Astrocyte (in vitro differentiated cells and primary cell): ENCODE results near the gene VWA5B1. TPM values are rescaled to one million over a fixed set of nuclear protein-coding genes. Genes with fewer than 3 reads are reported as not detected.

Source experiments
- DNase-seq: peaks from one replicate; pipeline ENCODE4 v3.0.0-alpha.2; 2010; ENCODE audit warnings: low read depth
- FAIRE-seq: peaks from 2 replicates; lab custom pipeline; 2011; peaks lifted over from hg19 to GRCh38; lab: Jason Lieb, UNC
- H2AFZ ChIP-seq: 2 replicates; pipeline ENCODE4 v1.6.0; 2012; ENCODE audit warnings: low read depth, low read length, inconsistent platforms
- H3K27ac ChIP-seq: 2 replicates; pipeline ENCODE4 v1.5.1; 2011; ENCODE audit warnings: low read depth, low read length, inconsistent platforms
- H3K27me3 ChIP-seq: 2 replicates; pipeline ENCODE4 v1.6.0; 2011; ENCODE audit warnings: low read length, inconsistent platforms; ENCODE audit not compliant: insufficient read depth
- H3K36me3 ChIP-seq: 2 replicates; pipeline ENCODE4 v1.5.1; 2011; ENCODE audit warnings: low read length, inconsistent platforms; ENCODE audit not compliant: insufficient read depth
- H3K4me1 ChIP-seq: 2 replicates; pipeline ENCODE4 v1.5.1; 2011; ENCODE audit warnings: low read length, inconsistent platforms; ENCODE audit not compliant: insufficient read depth
- H3K4me2 ChIP-seq: 2 replicates; pipeline ENCODE4 v1.6.0; 2012; ENCODE audit warnings: low read length, inconsistent platforms
- H3K4me3 ChIP-seq: 2 replicates; pipeline ENCODE4 v1.5.1; 2011; ENCODE audit warnings: low read depth, mild to moderate bottlenecking, low read length, inconsistent platforms; ENCODE audit not compliant: insufficient read depth
- H3K79me2 ChIP-seq: 2 replicates; pipeline ENCODE4 v1.6.0; 2012; ENCODE audit warnings: mild to moderate bottlenecking, low read length, inconsistent platforms; ENCODE audit not compliant: insufficient read depth
- H3K9ac ChIP-seq: 2 replicates; pipeline ENCODE4 v1.6.0; 2012; ENCODE audit warnings: mild to moderate bottlenecking, low read length, inconsistent platforms
- H3K9me3 ChIP-seq: 2 replicates; pipeline ENCODE4 v1.5.1; 2012; ENCODE audit warnings: low read depth, mild to moderate bottlenecking, low read length, inconsistent platforms; ENCODE audit not compliant: insufficient read depth
- H4K20me1 ChIP-seq: 2 replicates; pipeline ENCODE4 v1.6.0; 2012; ENCODE audit warnings: low read length, inconsistent platforms; ENCODE audit not compliant: insufficient read depth
- H3K27ac Mint-ChIP-seq: one replicate; pipeline ENCODE4 v1.8.0; 2021; ENCODE audit warnings: mild to moderate bottlenecking, mixed read lengths; ENCODE audit not compliant: unreplicated experiment
- H3K27me3 Mint-ChIP-seq: one replicate; pipeline ENCODE4 v1.8.0; 2021; ENCODE audit warnings: low read depth, mixed read lengths; ENCODE audit not compliant: unreplicated experiment
- H3K36me3 Mint-ChIP-seq: one replicate; pipeline ENCODE4 v1.8.0; 2021; ENCODE audit warnings: low read depth, mixed read lengths; ENCODE audit not compliant: unreplicated experiment
- H3K4me1 Mint-ChIP-seq: one replicate; pipeline ENCODE4 v1.8.0; 2021; ENCODE audit warnings: low read depth, mixed read lengths; ENCODE audit not compliant: unreplicated experiment
- H3K4me3 Mint-ChIP-seq: one replicate; pipeline ENCODE4 v1.8.0; 2021; ENCODE audit warnings: mild to moderate bottlenecking, moderate library complexity, mixed read lengths; ENCODE audit not compliant: unreplicated experiment
- H3K9me3 Mint-ChIP-seq: one replicate; pipeline ENCODE4 v1.8.0; 2021; ENCODE audit warnings: mild to moderate bottlenecking, mixed read lengths; ENCODE audit not compliant: unreplicated experiment
- EZH2 ChIP-seq: IDR thresholded peaks from 2 replicates; pipeline ENCODE4 v1.6.1; 2012; ENCODE audit warnings: mild to moderate bottlenecking, low read length, inconsistent platforms; ENCODE audit not compliant: insufficient read depth
- total RNA-seq: library from RNA; stranded (reverse); gene quantifications from 2 replicates; pipeline ENCODE4 v1.2.1, GENCODE V29; 2021
- TF ChIP-seq, protein P1 (sequence below): IDR thresholded peaks from 2 replicates; pipeline ENCODE4 v1.5.1; 2011; ENCODE audit warnings: low read depth, mild to moderate bottlenecking, inconsistent platforms, low read length, moderate library complexity; ENCODE audit not compliant: insufficient read depth

The VWA5B1 gene
- total RNA-seq, 1 donor from 2014 or later = not detected

DNA sequence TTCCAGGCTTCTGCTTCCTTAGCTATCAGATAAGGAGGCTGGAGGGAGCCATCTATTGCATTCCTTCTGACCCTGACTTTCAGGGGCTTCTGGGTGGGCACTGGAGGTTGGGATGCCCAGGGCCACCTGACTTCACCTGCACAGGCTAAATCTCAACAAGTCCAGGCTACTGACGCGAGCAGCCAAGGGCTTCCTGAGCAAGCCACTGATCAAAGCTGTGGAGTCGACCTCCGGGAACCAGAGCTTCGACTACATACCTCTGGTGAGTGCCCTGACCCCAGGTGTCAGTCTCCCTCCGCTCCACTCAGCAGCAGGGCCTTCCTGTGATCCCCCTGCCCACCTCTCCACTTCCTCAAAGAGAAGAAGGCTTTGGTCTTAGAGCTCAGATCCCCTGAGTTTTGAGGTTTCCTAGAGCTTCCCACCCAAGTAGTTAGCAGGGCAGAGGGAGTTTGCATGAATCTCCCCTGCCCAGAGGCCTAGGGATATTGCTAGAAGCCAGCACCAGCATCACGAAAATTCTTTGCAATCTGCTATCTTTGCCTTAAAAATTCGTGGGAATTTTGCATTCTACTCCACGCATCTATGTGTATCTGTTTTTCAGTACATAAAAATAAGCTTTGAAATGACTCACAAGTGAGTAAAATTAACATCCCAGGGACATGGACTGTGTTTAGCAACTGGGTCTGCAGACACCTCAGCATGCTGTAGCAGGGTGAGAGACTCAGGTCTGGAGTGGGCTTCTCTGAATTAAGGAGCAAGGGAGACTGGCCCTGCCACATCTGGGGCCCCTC lies 61.4 kb downstream of the VWA5B1 start:
- Mint-ChIP-seq H3K4me1 (peaks cover 4% of the 10 kb centered on the region), H3K27me3 (peaks cover 39% of the 10 kb centered on the region), H3K9me3 (no peaks in the 10 kb centered on the region), H3K4me3 (no peak overlapping the region), H3K36me3 (no peaks in the 10 kb centered on the region), H3K27ac (no peak overlapping the region)
- no peak for FAIRE-seq
- no peak overlapping the region for H3K4me3 ChIP-seq
- H2AFZ ChIP-seq = no peak overlapping the region
- H3K9ac ChIP-seq = no peak overlapping the region
- no peaks in the 10 kb centered on the region for H3K79me2 ChIP-seq
- no peak overlapping the region for H3K27ac ChIP-seq
- peaks cover 11% of the 10 kb centered on the region for H3K27me3 ChIP-seq
- H3K36me3 ChIP-seq = no peaks in the 10 kb centered on the region
- TF ChIP-seq, protein P1, sequence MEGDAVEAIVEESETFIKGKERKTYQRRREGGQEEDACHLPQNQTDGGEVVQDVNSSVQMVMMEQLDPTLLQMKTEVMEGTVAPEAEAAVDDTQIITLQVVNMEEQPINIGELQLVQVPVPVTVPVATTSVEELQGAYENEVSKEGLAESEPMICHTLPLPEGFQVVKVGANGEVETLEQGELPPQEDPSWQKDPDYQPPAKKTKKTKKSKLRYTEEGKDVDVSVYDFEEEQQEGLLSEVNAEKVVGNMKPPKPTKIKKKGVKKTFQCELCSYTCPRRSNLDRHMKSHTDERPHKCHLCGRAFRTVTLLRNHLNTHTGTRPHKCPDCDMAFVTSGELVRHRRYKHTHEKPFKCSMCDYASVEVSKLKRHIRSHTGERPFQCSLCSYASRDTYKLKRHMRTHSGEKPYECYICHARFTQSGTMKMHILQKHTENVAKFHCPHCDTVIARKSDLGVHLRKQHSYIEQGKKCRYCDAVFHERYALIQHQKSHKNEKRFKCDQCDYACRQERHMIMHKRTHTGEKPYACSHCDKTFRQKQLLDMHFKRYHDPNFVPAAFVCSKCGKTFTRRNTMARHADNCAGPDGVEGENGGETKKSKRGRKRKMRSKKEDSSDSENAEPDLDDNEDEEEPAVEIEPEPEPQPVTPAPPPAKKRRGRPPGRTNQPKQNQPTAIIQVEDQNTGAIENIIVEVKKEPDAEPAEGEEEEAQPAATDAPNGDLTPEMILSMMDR = no peak
- no peak for TF ChIP-seq EZH2
- DNase-seq = no peak
- no peaks in the 10 kb centered on the region for H3K9me3 ChIP-seq
- no peaks in the 10 kb centered on the region for H4K20me1 ChIP-seq
- H3K4me1 ChIP-seq = no peaks in the 10 kb centered on the region
- H3K4me2 ChIP-seq = no peak overlapping the region

GRCh38 chr1:20353836-20354235 lies 63.2 kb downstream of the VWA5B1 start:
- peaks cover 47% of the 10 kb centered on the region for H3K27me3 Mint-ChIP-seq
- FAIRE-seq = no peak
- H3K27ac ChIP-seq = no peak overlapping the region
- no peak overlapping the region for H3K4me3 Mint-ChIP-seq
- H3K36me3 ChIP-seq = no peaks in the 10 kb centered on the region
- no peaks in the 10 kb centered on the region for H3K9me3 ChIP-seq
- no peak overlapping the region for H3K4me3 ChIP-seq
- no peaks in the 10 kb centered on the region for H3K9me3 Mint-ChIP-seq
- no peaks in the 10 kb centered on the region for H3K36me3 Mint-ChIP-seq
- peaks cover 11% of the 10 kb centered on the region for H3K4me1 Mint-ChIP-seq
- H3K9ac ChIP-seq = no peak overlapping the region
- no peaks in the 10 kb centered on the region for H3K79me2 ChIP-seq
- no peak for DNase-seq
- H4K20me1 ChIP-seq = no peaks in the 10 kb centered on the region
- no peak overlapping the region for H3K27ac Mint-ChIP-seq
- H3K4me1 ChIP-seq = peaks cover 5% of the 10 kb centered on the region
- TF ChIP-seq EZH2 = no peak
- TF ChIP-seq, protein P1 = no peak
- peaks cover 17% of the 10 kb centered on the region for H3K27me3 ChIP-seq
- no peak overlapping the region for H3K4me2 ChIP-seq
- H2AFZ ChIP-seq = no peak overlapping the region

- no peak overlapping the region for H3K9ac ChIP-seq
- Mint-ChIP-seq H3K4me1 (peaks cover 14% of the 10 kb centered on the region), H3K9me3 (no peaks in the 10 kb centered on the region), H3K27me3 (peaks cover 55% of the 10 kb centered on the region), H3K36me3 (no peaks in the 10 kb centered on the region), H3K27ac (no peak overlapping the region), H3K4me3 (no peak overlapping the region)
- no peak for DNase-seq
- H3K4me3 ChIP-seq = no peak overlapping the region
- H3K27me3 ChIP-seq = peaks cover 24% of the 10 kb centered on the region
- FAIRE-seq = no peak
- no peaks in the 10 kb centered on the region for H3K79me2 ChIP-seq
- peaks cover 6% of the 10 kb centered on the region for H3K4me1 ChIP-seq
- H3K4me2 ChIP-seq = no peak overlapping the region
- no peak overlapping the region for H2AFZ ChIP-seq
- TF ChIP-seq EZH2 = no peak
- TF ChIP-seq, protein P1 = no peak
- no peaks in the 10 kb centered on the region for H4K20me1 ChIP-seq
- no peaks in the 10 kb centered on the region for H3K36me3 ChIP-seq
- no peak overlapping the region for H3K27ac ChIP-seq
- no peaks in the 10 kb centered on the region for H3K9me3 ChIP-seq
These were observed 63.9 kb downstream of the VWA5B1 start for GRCh38 chr1:20354610-20355009.
